Caco-2 (cell line): ENCODE results near the gene SPECC1L. TPM values are rescaled to one million over a fixed set of nuclear protein-coding genes. Genes with fewer than 3 reads are reported as not detected.

Source experiments
- BruUV-seq: library from RNA; stranded (reverse); fragments of 400-500 nt; replicated peaks from 2 replicates; lab custom pipeline; 2021; lab: Mats Ljungman, UMichigan
- CTCF ChIA-PET: fragments of 300-600 bp; sonication (Branson Sonifier 250); formaldehyde crosslinking; loops from one replicate; lab custom pipeline; 2022; ENCODE audit warnings: antibody characterized with exemption; lab: Charles Lee
- POLR2A ChIA-PET: fragments of 300-600 bp; sonication (Branson Sonifier 250); formaldehyde crosslinking; loops from one replicate; lab custom pipeline; 2022; ENCODE audit warnings: antibody characterized with exemption; lab: Charles Lee
- DNase-seq, 2 experiments: peaks; one replicate each; pipeline versions ENCODE4 v3.0.0 to v3.0.0-alpha.2; 2020 to 2022
- H3K27me3 ChIP-seq: replicated peaks from 2 replicates; pipeline ENCODE4 v1.6.0; 2011; ENCODE audit warnings: low read length; ENCODE audit not compliant: control insufficient read depth, insufficient read depth
- H3K36me3 ChIP-seq: 2 replicates; pipeline ENCODE4 v1.5.1; 2011; ENCODE audit warnings: low read length; ENCODE audit not compliant: control insufficient read depth, insufficient read depth
- H3K4me1 ChIP-seq: fragments of 250-450 bp; sonication (Bioruptor Pico); 2 replicates; pipeline ENCODE4 v1.5.1; 2020; ENCODE audit warnings: mild to moderate bottlenecking
- H3K4me3 ChIP-seq: 2 replicates; pipeline ENCODE4 v1.5.1; 2011; ENCODE audit warnings: low read depth, mild to moderate bottlenecking, control low read depth, low read length
- H3K9me3 ChIP-seq: fragments of 250-450 bp; sonication (Bioruptor Pico); 2 replicates; pipeline ENCODE4 v1.5.1; 2020; ENCODE audit warnings: mild to moderate bottlenecking, moderate library complexity
- H3K27ac Mint-ChIP-seq: one replicate; pipeline ENCODE4 v1.8.0; 2022; ENCODE audit warnings: mixed read lengths; ENCODE audit not compliant: unreplicated experiment
- H3K27me3 Mint-ChIP-seq: one replicate; pipeline ENCODE4 v1.8.0; 2022; ENCODE audit warnings: mixed read lengths; ENCODE audit not compliant: insufficient read depth, unreplicated experiment
- H3K36me3 Mint-ChIP-seq: one replicate; pipeline ENCODE4 v1.8.0; 2022; ENCODE audit warnings: mild to moderate bottlenecking, mixed read lengths; ENCODE audit not compliant: insufficient read depth, unreplicated experiment
- H3K4me1 Mint-ChIP-seq: one replicate; pipeline ENCODE4 v1.8.0; 2022; ENCODE audit warnings: low read depth, mixed read lengths; ENCODE audit not compliant: unreplicated experiment
- H3K4me3 Mint-ChIP-seq: one replicate; pipeline ENCODE4 v1.8.0; 2022; ENCODE audit warnings: mild to moderate bottlenecking, moderate library complexity, mixed read lengths; ENCODE audit not compliant: unreplicated experiment
- H3K9me3 Mint-ChIP-seq: one replicate; pipeline ENCODE4 v1.8.0; 2022; ENCODE audit warnings: mixed read lengths; ENCODE audit not compliant: unreplicated experiment
- CTCF ChIP-seq, 2 experiments: fragments of 200-600 bp in 1 of 2; IDR thresholded peaks; 1 replicate in 1 of 2; 2 replicates in 1 of 2; pipeline versions ENCODE4 v1.5.1 to v1.8.0; 2011 to 2022; ENCODE audit warnings: antibody characterized with exemption in 1 of 2, control low read depth in 1 of 2, inconsistent platforms in 1 of 2, low read depth in 1 of 2, low read length in 1 of 2, mild to moderate bottlenecking in 1 of 2, moderate library complexity in 1 of 2; ENCODE audit not compliant: insufficient read depth in 1 of 2, severe bottlenecking in 1 of 2, unreplicated experiment in 1 of 2
- intact Hi-C: fragments of 100-400 bp; cut with micrococcal nuclease; formaldehyde crosslinking; loops from one replicate; pipeline ENCODE4 v1.10.0; 2022; ENCODE audit not compliant: unreplicated experiment
- total RNA-seq: library from RNA; stranded (reverse); gene quantifications from 2 replicates; pipeline ENCODE4 v1.2.3, GENCODE V29; 2022

Gene SPECC1L
- total RNA-seq, 1 experiment from 2014 or later = 72.8 TPM

GRCh38 chr22:24350627-24351026, 80.0 kb downstream of the SPECC1L start:
- BruUV-seq = no TSS peak
- H3K36me3 ChIP-seq = peaks cover 7% of the 10 kb centered on the region
- no peak for TF ChIP-seq CTCF (IDR thresholded peaks at IDR 0.05; ENCODE audit: insufficient read depth in 1 of 2, low read depth in 1 of 2, low read length in 1 of 2, severe bottlenecking in 1 of 2, unreplicated experiment in 1 of 2)
- H3K4me3 ChIP-seq = no peak overlapping the region
- Mint-ChIP-seq H3K9me3 (peaks cover 17% of the 10 kb centered on the region), H3K27me3 (no peaks in the 10 kb centered on the region), H3K4me1 (peaks cover 6% of the 10 kb centered on the region), H3K36me3 (peaks cover 76% of the 10 kb centered on the region), H3K4me3 (no peak overlapping the region), H3K27ac (no peak overlapping the region)
- DNase-seq = no peak
- CTCF ChIA-PET = no interaction called here
- intact Hi-C loops = no loop called here
- peaks cover 9% of the 10 kb centered on the region for H3K4me1 ChIP-seq
- 0 out of 2 replicates have a peak, but pooled peaks cover 11% of the 10 kb centered on the region for H3K9me3 ChIP-seq
- POLR2A ChIA-PET = no interaction called here
- no peaks in the 10 kb centered on the region for H3K27me3 ChIP-seq

- Histone ChIP-seq H3K4me1 (no peaks in the 10 kb centered on the region; the same call in 1 of the 2 replicates), H3K27me3 (no peaks in the 10 kb centered on the region), H3K36me3 (peaks cover 5% of the 10 kb centered on the region), H3K4me3 (no peak overlapping the region), H3K9me3 (0 out of 2 replicates have a peak, but pooled peaks cover 11% of the 10 kb centered on the region)
- TF ChIP-seq CTCF (IDR thresholded peaks at IDR 0.05; ENCODE audit: insufficient read depth in 1 of 2, low read depth in 1 of 2, low read length in 1 of 2, severe bottlenecking in 1 of 2, unreplicated experiment in 1 of 2) = no peak
- Mint-ChIP-seq H3K27me3 (no peaks in the 10 kb centered on the region), H3K27ac (no peak overlapping the region), H3K4me1 (no peaks in the 10 kb centered on the region), H3K9me3 (peaks cover 17% of the 10 kb centered on the region), H3K36me3 (peaks cover 63% of the 10 kb centered on the region), H3K4me3 (no peak overlapping the region)
- intact Hi-C loops = no loop called here
- BruUV-seq = no TSS peak
- no peak for DNase-seq
- CTCF ChIA-PET = no interaction called here
- POLR2A ChIA-PET = no interaction called here
Observed at GRCh38 chr22:24353121-24353520, 82.5 kb downstream of the SPECC1L start.

- POLR2A ChIA-PET = no interaction called here
- CTCF ChIA-PET = no interaction called here
- Mint-ChIP-seq H3K27me3 (no peaks in the 10 kb centered on the region), H3K36me3 (peaks cover 49% of the 10 kb centered on the region), H3K9me3 (peaks cover 17% of the 10 kb centered on the region), H3K4me3 (no peak overlapping the region), H3K4me1 (peaks cover 19% of the 10 kb centered on the region), H3K27ac (no peak overlapping the region)
- TF ChIP-seq CTCF (IDR thresholded peaks at IDR 0.05; ENCODE audit: insufficient read depth in 1 of 2, low read depth in 1 of 2, low read length in 1 of 2, severe bottlenecking in 1 of 2, unreplicated experiment in 1 of 2) = no peak
- no TSS peak for BruUV-seq
- no peak for DNase-seq
- Histone ChIP-seq H3K4me1 (peaks cover 17% of the 10 kb centered on the region), H3K36me3 (peaks cover 3% of the 10 kb centered on the region), H3K9me3 (0 out of 2 replicates have a peak, but pooled peaks cover 11% of the 10 kb centered on the region), H3K4me3 (no peak overlapping the region), H3K27me3 (no peaks in the 10 kb centered on the region)
- intact Hi-C loops = no loop called here
Observed at GRCh38 chr22:24355574-24355973, 84.9 kb downstream of the SPECC1L start.
